AG09309 (cell line): ENCODE measurements around the gene CLCC1.
"Not testable (repeated sequence)": the region's sequence is repeated elsewhere in the genome, so short reads cannot be mapped to it uniquely, and the experiment has no call there.

ENCODE experiments used
- DNase-seq: peaks from one replicate; pipeline ENCODE4 v3.0.0-alpha.2; 2010; ENCODE audit warnings: low read depth
- H3K4me3 ChIP-seq: 2 replicates; pipeline ENCODE4 v1.5.1; 2011; ENCODE audit warnings: mild to moderate bottlenecking, low read depth, low read length, moderate library complexity; ENCODE audit not compliant: control insufficient read depth
- CTCF ChIP-seq: IDR thresholded peaks from 2 replicates; pipeline ENCODE4 v1.5.1; 2011; ENCODE audit warnings: mild to moderate bottlenecking, low read depth, low read length, inconsistent platforms; ENCODE audit not compliant: insufficient read depth, control insufficient read depth; ENCODE audit errors: missing control alignments

CLCC1 gene

DNA sequence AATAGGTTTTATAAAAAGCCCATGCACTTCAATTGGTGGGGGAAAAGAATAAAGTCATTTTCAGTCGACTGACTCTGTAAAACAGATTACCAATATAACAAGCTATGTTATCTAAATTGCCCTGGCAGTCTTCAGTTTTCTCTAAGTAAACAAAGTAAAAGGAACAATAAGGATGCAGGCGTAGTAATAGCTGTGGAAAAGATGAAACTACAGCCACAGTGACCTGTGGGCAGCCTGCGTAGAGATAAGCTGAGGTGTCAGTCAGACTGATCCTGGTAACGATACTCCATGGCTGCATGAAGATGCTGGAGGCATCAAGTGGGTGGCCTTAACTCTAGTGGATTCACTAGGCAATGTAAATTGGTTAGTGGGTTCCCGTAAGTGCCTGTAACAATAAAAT, 29.3 kb downstream of the CLCC1 start:
- H3K4me3 ChIP-seq, result no peak overlapping the region
- TF ChIP-seq CTCF, result no peak
- DNase-seq, result no peak

- DNase-seq, result not testable (repeated sequence)
These were observed 35.7 kb downstream of the CLCC1 start for GRCh38 chr1:108927565-108927964.

GRCh38 chr1:108925920-108926319, 37.4 kb downstream of the CLCC1 start:
- H3K4me3 ChIP-seq, result no peak overlapping the region
- no peak for DNase-seq
- no peak for TF ChIP-seq CTCF

More at GRCh38 chr1:108927565-108927964, 35.7 kb downstream of the CLCC1 start:
- not testable (repeated sequence) for H3K4me3 ChIP-seq

DNA sequence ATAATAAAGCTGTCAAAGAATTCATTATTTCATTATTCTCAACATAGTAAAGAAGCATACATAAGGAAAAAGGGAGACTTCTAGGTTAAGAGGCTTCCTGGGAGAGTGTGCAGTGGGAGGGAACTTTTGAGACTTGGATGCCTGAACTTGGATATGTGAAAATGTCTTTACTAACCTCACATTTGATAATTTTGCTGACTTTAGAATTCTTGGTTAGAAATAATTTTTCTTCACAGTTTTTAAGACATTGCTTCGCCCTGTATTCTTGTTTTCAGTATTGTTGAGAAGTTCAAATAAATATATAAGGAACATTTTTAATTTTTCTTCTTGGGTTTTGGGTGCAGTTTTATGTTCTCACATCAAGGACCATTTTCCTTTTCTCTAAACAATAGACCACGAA, 46.5 kb downstream of the CLCC1 start:
- DNase-seq, result no peak
- no peak for TF ChIP-seq CTCF
- no peak overlapping the region for H3K4me3 ChIP-seq
